Ishikawa (cell line): ENCODE results near the gene FLNC.

Experiments
- CEBPB ChIP-seq: IDR thresholded peaks from 2 replicates; pipeline ENCODE4 v1.6.1; 2012
- CREB1 ChIP-seq: IDR thresholded peaks from 2 replicates; pipeline ENCODE4 v1.6.1; 2012; ENCODE audit warnings: low read depth
- EGR1 ChIP-seq: IDR thresholded peaks from 2 replicates; pipeline ENCODE4 v1.6.1; 2012
- EP300 ChIP-seq: IDR thresholded peaks from 2 replicates; pipeline ENCODE4 v1.6.1; 2012; ENCODE audit warnings: borderline replicate concordance
- FOXM1 ChIP-seq: IDR thresholded peaks from 2 replicates; pipeline ENCODE4 v1.6.1; 2012; ENCODE audit warnings: low read depth, borderline replicate concordance
- MAX ChIP-seq: IDR thresholded peaks from 2 replicates; pipeline ENCODE4 v1.6.1; 2012
- NFIC ChIP-seq: IDR thresholded peaks from 2 replicates; pipeline ENCODE4 v1.6.1; 2012
- RAD21 ChIP-seq: IDR thresholded peaks from 2 replicates; pipeline ENCODE4 v1.6.1; 2012; ENCODE audit warnings: low read depth
- REST ChIP-seq: IDR thresholded peaks from 2 replicates; pipeline ENCODE4 v1.6.1; 2012; ENCODE audit warnings: low read depth, mild to moderate bottlenecking
- TAF1 ChIP-seq: IDR thresholded peaks from 2 replicates; pipeline ENCODE4 v1.6.1; 2012; ENCODE audit warnings: low read depth, mild to moderate bottlenecking
- TCF12 ChIP-seq: IDR thresholded peaks from 2 replicates; pipeline ENCODE4 v1.6.1; 2012; ENCODE audit warnings: low read depth
- TEAD4 ChIP-seq: IDR thresholded peaks from 2 replicates; pipeline ENCODE4 v1.6.1; 2012
- USF1 ChIP-seq: IDR thresholded peaks from 2 replicates; pipeline ENCODE4 v1.6.1; 2012
- YY1 ChIP-seq: IDR thresholded peaks from 2 replicates; pipeline ENCODE4 v1.6.1; 2012; ENCODE audit warnings: low read depth
- ZBTB7A ChIP-seq: IDR thresholded peaks from 2 replicates; pipeline ENCODE4 v1.6.1; 2012; ENCODE audit warnings: low read depth

The FLNC gene

GRCh38 chr7:128848289-128849155, 18.3 kb downstream of the FLNC start:
- no peak for TF ChIP-seq EGR1
- TF ChIP-seq ZBTB7A: no peak
- no peak for TF ChIP-seq TEAD4
- no peak for TF ChIP-seq EP300
- TF ChIP-seq TCF12: no peak
- no peak for TF ChIP-seq REST
- no peak for TF ChIP-seq FOXM1
- TF ChIP-seq USF1: no peak
- no peak for TF ChIP-seq TAF1
- no peak for TF ChIP-seq RAD21
- no peak for TF ChIP-seq CREB1
- no peak for TF ChIP-seq YY1

- TF ChIP-seq CEBPB: no peak
- no peak for TF ChIP-seq FOXM1
- TF ChIP-seq MAX: no peak
- TF ChIP-seq NFIC: no peak
- no peak for TF ChIP-seq YY1
- no peak for TF ChIP-seq CREB1
- no peak for TF ChIP-seq RAD21
- no peak for TF ChIP-seq TAF1
- no peak for TF ChIP-seq REST
- TF ChIP-seq ZBTB7A: no peak
- TF ChIP-seq TEAD4: no peak
- TF ChIP-seq EGR1: no peak
- no peak for TF ChIP-seq USF1
- TF ChIP-seq TCF12: no peak
Observed at GRCh38 chr7:128849156-128849515, 18.9 kb downstream of the FLNC start.

GRCh38 chr7:128849804-128850490, 19.7 kb downstream of the FLNC start:
- no peak for TF ChIP-seq TCF12
- TF ChIP-seq USF1: no peak
- TF ChIP-seq EP300: no peak
- TF ChIP-seq CEBPB: no peak
- TF ChIP-seq REST: no peak
- TF ChIP-seq EGR1: no peak
- TF ChIP-seq TEAD4: no peak
- TF ChIP-seq ZBTB7A: no peak
- TF ChIP-seq NFIC: no peak
- TF ChIP-seq FOXM1: no peak
- TF ChIP-seq TAF1: no peak
- no peak for TF ChIP-seq RAD21
- TF ChIP-seq CREB1: no peak
